Measurements from ENCODE around the gene METTL9.
"Not testable (repeated sequence)": the region's sequence is repeated elsewhere in the genome, so short reads cannot be mapped to it uniquely, and the experiment has no call there.

The METTL9 gene

GRCh38 chr16:21599122-21600030 is at the start of gene METTL9:
Gene METTL9 (plus strand): TSS chr16:21599577. CDS start chr16:21599734, 157 bp downstream.
- DNase-seq = peak; percentile 51 to 96 (median 92)

- not testable (repeated sequence) for DNase-seq
Measured at GRCh38 chr16:21549975-21550374, 49.4 kb upstream of the METTL9 start.

GRCh38 chr16:21550435-21550834 is 48.9 kb upstream of the METTL9 start:
- DNase-seq = not testable (repeated sequence)

GRCh38 chr16:21551076-21551475 is 48.3 kb upstream of the METTL9 start:
- not testable (repeated sequence) for DNase-seq

GRCh38 chr16:21551600-21551999 is 47.8 kb upstream of the METTL9 start:
- DNase-seq = not testable (repeated sequence)

- DNase-seq = not testable (repeated sequence)
Measured at GRCh38 chr16:21553481-21554296, 45.7 kb upstream of the METTL9 start.

- DNase-seq = peak in 57 of 58 donors; percentile 41 to 92 (median 78)
Measured at GRCh38 chr16:21554795-21555585, 44.4 kb upstream of the METTL9 start.

GRCh38 chr16:21555621-21556020 is 43.8 kb upstream of the METTL9 start:
- not testable (repeated sequence) for DNase-seq

GRCh38 chr16:21556026-21556595 is 43.3 kb upstream of the METTL9 start:
- DNase-seq = not testable (repeated sequence)

GRCh38 chr16:21556651-21557241 is 42.6 kb upstream of the METTL9 start:
- peak in 10 of 58 donors; percentile 7 to 47 (median 28) for DNase-seq

- DNase-seq = no peak
Measured at GRCh38 chr16:21560462-21560861, 38.9 kb upstream of the METTL9 start.

- DNase-seq = no peak
Measured at GRCh38 chr16:21563676-21564075, 35.7 kb upstream of the METTL9 start.

- not testable (repeated sequence) for DNase-seq
Measured at GRCh38 chr16:21564367-21564766, 35.0 kb upstream of the METTL9 start.

- no peak for DNase-seq
Measured at GRCh38 chr16:21565507-21565860, 33.9 kb upstream of the METTL9 start.

GRCh38 chr16:21565861-21566669 is 33.3 kb upstream of the METTL9 start:
- DNase-seq = no peak

- DNase-seq = no peak
Measured at GRCh38 chr16:21566891-21567414, 32.4 kb upstream of the METTL9 start.

- DNase-seq = not testable (repeated sequence)
Measured at GRCh38 chr16:21567496-21567895, 31.9 kb upstream of the METTL9 start.

- no peak for DNase-seq
Measured at GRCh38 chr16:21568502-21569189, 30.7 kb upstream of the METTL9 start.

GRCh38 chr16:21570676-21571017 is 28.7 kb upstream of the METTL9 start:
- DNase-seq = no peak

Data from anterior cingulate cortex (tissue), 58 donors.